SK-N-SH treated with all-trans-retinoic acid at 6 μM for 48 hours (cell line): ENCODE measurements around the gene HOMER1.

ENCODE experiments used
- ESRRG ChIP-seq: fragments of 250-450 bp; sonication (Bioruptor Pico); IDR thresholded peaks from 2 replicates; pipeline ENCODE4 v1.6.1; 2021; ENCODE audit warnings: mild to moderate bottlenecking
- PATZ1 ChIP-seq: fragments of 250-450 bp; sonication (Bioruptor Pico); IDR thresholded peaks from 2 replicates; pipeline ENCODE4 v1.8.0; 2020; ENCODE audit warnings: mild to moderate bottlenecking, moderate library complexity, borderline replicate concordance
- SNAI2 ChIP-seq: fragments of 250-450 bp; sonication (Bioruptor Pico); IDR thresholded peaks from 2 replicates; pipeline ENCODE4 v1.5.0; 2020; ENCODE audit warnings: mild to moderate bottlenecking, moderate library complexity
- ZFP3 ChIP-seq: fragments of 250-450 bp; sonication (Bioruptor Pico); IDR thresholded peaks from 2 replicates; pipeline ENCODE4 v1.5.0; 2020; ENCODE audit warnings: mild to moderate bottlenecking, moderate library complexity

- TF ChIP-seq ESRRG = no peak
- no peak for TF ChIP-seq PATZ1 (CRISPR knock-in tag)
- no peak for TF ChIP-seq ZFP3 (CRISPR knock-in tag)
- no peak for TF ChIP-seq SNAI2 (CRISPR knock-in tag)
Measured at GRCh38 chr5:79386679-79387078, 127.3 kb downstream of the HOMER1 start.
